IMR-90 (cell line): ENCODE data around the gene PDZRN3.
"Not testable (repeated sequence)": the region's sequence is repeated elsewhere in the genome, so short reads cannot be mapped to it uniquely, and the experiment has no call there.

Experiments used
- BHLHE40 ChIP-seq: fragments of 150-350 bp; IDR thresholded peaks from 2 replicates; pipeline ENCODE4 v1.6.1; 2016; ENCODE audit warnings: mild to moderate bottlenecking, low read depth, low read length
- CHD1 ChIP-seq: IDR thresholded peaks from 2 replicates; pipeline ENCODE4 v1.6.1; 2012; ENCODE audit warnings: low read depth, low read length, improper control_type of control experiment
- FOS ChIP-seq: fragments of 150-350 bp; IDR thresholded peaks from 2 replicates; pipeline ENCODE4 v1.6.1; 2016; ENCODE audit warnings: low read depth, low read length
- MAZ ChIP-seq: IDR thresholded peaks from 2 replicates; pipeline ENCODE4 v1.6.1; 2012; ENCODE audit warnings: low read depth, mild to moderate bottlenecking, low read length, improper control_type of control experiment, moderate library complexity, borderline replicate concordance
- MXI1 ChIP-seq: IDR thresholded peaks from 2 replicates; pipeline ENCODE4 v1.6.1; 2012; ENCODE audit warnings: low read depth, mild to moderate bottlenecking, low read length, moderate library complexity, borderline replicate concordance
- POLR2A ChIP-seq: IDR thresholded peaks from 2 replicates; pipeline ENCODE4 v1.6.1; 2012; ENCODE audit warnings: mild to moderate bottlenecking, low read depth, low read length
- RAD21 ChIP-seq: IDR thresholded peaks from 2 replicates; pipeline ENCODE4 v1.6.1; 2012; ENCODE audit warnings: low read length, improper control_type of control experiment
- RCOR1 ChIP-seq: IDR thresholded peaks from 2 replicates; pipeline ENCODE4 v1.6.1; 2012; ENCODE audit warnings: mild to moderate bottlenecking, low read length, improper control_type of control experiment; ENCODE audit not compliant: insufficient replicate concordance
- RFX5 ChIP-seq: IDR thresholded peaks from 2 replicates; pipeline ENCODE4 v1.8.0; 2012; ENCODE audit warnings: low read depth, mild to moderate bottlenecking, low read length, moderate library complexity
- SMC3 ChIP-seq: fragments of 150-350 bp; IDR thresholded peaks from 2 replicates; pipeline ENCODE4 v1.6.1; 2016; ENCODE audit warnings: low read depth, mild to moderate bottlenecking, antibody characterized with exemption, low read length, moderate library complexity
- USF2 ChIP-seq: fragments of 150-350 bp; IDR thresholded peaks from 2 replicates; pipeline ENCODE4 v1.6.1; 2017; ENCODE audit warnings: mild to moderate bottlenecking, antibody characterized with exemption, low read length, low read depth
- TF ChIP-seq, protein P1 (sequence below): conservative IDR thresholded peaks from 2 replicates; pipeline ENCODE4 v1.5.1; 2012; ENCODE audit warnings: mild to moderate bottlenecking, low read depth, low read length, improper control_type of control experiment
- TF ChIP-seq, protein P2 (sequence below): fragments of 150-350 bp; IDR thresholded peaks from 2 replicates; pipeline ENCODE4 v1.6.1; 2016; ENCODE audit warnings: low read depth, mild to moderate bottlenecking, low read length, moderate library complexity, borderline replicate concordance

DNA sequence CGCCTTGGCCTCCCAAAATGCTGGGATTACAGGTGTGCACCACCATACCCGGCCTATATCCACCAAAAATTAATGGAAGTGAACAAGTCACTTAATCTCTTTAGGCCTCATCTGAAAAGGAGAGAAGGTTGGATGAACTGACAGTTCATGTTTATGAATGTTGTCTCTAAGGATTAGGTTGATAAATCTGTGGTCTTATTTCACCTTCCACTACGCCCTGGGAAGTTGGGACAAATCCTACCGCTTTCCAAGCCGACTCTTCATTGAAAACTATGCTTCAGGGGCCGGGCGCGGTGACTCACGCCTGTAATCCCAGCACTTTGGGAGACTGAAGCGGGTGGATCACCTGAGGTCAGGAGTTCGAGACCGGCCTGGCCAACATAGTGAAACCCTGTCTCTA lies 59.4 kb downstream of the PDZRN3 start:
- not testable (repeated sequence) for TF ChIP-seq USF2, RAD21, POLR2A, FOS, RFX5, MXI1, RCOR1, CHD1, SMC3, BHLHE40, MAZ
- TF ChIP-seq, protein P1, sequence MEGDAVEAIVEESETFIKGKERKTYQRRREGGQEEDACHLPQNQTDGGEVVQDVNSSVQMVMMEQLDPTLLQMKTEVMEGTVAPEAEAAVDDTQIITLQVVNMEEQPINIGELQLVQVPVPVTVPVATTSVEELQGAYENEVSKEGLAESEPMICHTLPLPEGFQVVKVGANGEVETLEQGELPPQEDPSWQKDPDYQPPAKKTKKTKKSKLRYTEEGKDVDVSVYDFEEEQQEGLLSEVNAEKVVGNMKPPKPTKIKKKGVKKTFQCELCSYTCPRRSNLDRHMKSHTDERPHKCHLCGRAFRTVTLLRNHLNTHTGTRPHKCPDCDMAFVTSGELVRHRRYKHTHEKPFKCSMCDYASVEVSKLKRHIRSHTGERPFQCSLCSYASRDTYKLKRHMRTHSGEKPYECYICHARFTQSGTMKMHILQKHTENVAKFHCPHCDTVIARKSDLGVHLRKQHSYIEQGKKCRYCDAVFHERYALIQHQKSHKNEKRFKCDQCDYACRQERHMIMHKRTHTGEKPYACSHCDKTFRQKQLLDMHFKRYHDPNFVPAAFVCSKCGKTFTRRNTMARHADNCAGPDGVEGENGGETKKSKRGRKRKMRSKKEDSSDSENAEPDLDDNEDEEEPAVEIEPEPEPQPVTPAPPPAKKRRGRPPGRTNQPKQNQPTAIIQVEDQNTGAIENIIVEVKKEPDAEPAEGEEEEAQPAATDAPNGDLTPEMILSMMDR: not testable (repeated sequence)
- TF ChIP-seq, protein P2, sequence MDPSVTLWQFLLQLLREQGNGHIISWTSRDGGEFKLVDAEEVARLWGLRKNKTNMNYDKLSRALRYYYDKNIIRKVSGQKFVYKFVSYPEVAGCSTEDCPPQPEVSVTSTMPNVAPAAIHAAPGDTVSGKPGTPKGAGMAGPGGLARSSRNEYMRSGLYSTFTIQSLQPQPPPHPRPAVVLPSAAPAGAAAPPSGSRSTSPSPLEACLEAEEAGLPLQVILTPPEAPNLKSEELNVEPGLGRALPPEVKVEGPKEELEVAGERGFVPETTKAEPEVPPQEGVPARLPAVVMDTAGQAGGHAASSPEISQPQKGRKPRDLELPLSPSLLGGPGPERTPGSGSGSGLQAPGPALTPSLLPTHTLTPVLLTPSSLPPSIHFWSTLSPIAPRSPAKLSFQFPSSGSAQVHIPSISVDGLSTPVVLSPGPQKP: not testable (repeated sequence)
